Nasal cavity respiratory epithelium epithelial cell of viscerocranial mucosa (primary cell): Measurements from ENCODE around the gene BTK. TPM values are rescaled to one million over a fixed set of nuclear protein-coding genes. Genes with fewer than 3 reads are reported as not detected.

Experiments used
- total RNA-seq: library from RNA; depleted of rRNA; stranded (reverse); fragments of >200 nt; gene quantifications from 2 replicates; pipeline ENCODE4 v1.2.3, GENCODE V29; 2014

BTK gene
- total RNA-seq = not detected in 2 replicates

GRCh38 chrX:101385795-101386541, at the start of gene BTK:
TSS of gene BTK (minus strand) at chrX:101386191. CDS start at chrX:101375284, 10,907 bp downstream.

GRCh38 chrX:101407748-101408531, 21.9 kb upstream of the BTK start, which contains the start of the genes GLA and HNRNPH2:
TSS of gene GLA (minus strand) at chrX:101407925. CDS start at chrX:101407903, 22 bp downstream.
TSS of gene HNRNPH2 (plus strand) at chrX:101408222. CDS start at chrX:101411989, 3,767 bp downstream.

GRCh38 chrX:101390664-101391525, 4.9 kb upstream of the BTK start, which contains the start of gene RPL36A:
TSS of gene RPL36A (plus strand) at chrX:101391011. CDS start at chrX:101391044, 33 bp downstream.

GRCh38 chrX:101348452-101349192, 37.4 kb downstream of the BTK start, which contains the start of gene TIMM8A:
TSS of gene TIMM8A (minus strand) at chrX:101348742. CDS start at chrX:101348664, 78 bp downstream.

Other genes starting within 250 kb of the BTK start
- gene DRP2, start 166.4 kb downstream of the BTK start, total RNA-seq = under 0.01 TPM in 2 replicates
- gene TAF7L, start 94.9 kb downstream of the BTK start, total RNA-seq = under 0.01 and 0.14 TPM in 2 replicates
- gene TIMM8A, start 37.4 kb downstream of the BTK start, total RNA-seq = 8.5 and 12.1 TPM in 2 replicates
- gene RPL36A, start 4.8 kb upstream of the BTK start, total RNA-seq = 338 and 999 TPM in 2 replicates
- 8.4 and 11.3 TPM in 2 replicates for gene GLA, start 21.7 kb upstream of the BTK start, total RNA-seq
- gene HNRNPH2, start 22.0 kb upstream of the BTK start, total RNA-seq = 79.2 and 105 TPM in 2 replicates
- 0.34 and 1.8 TPM in 2 replicates for gene ARMCX4, start 99.3 kb upstream of the BTK start, total RNA-seq
- gene ARMCX1, start 164.4 kb upstream of the BTK start, total RNA-seq = 10.3 and 13.0 TPM in 2 replicates
- gene ARMCX6, start 231.8 kb upstream of the BTK start, total RNA-seq = 15.2 and 15.4 TPM in 2 replicates
- 48.5 and 48.9 TPM in 2 replicates for gene ARMCX3, start 237.0 kb upstream of the BTK start, total RNA-seq